HG02678 (cell line): Measurements from ENCODE around the gene SPTBN2.

ENCODE experiments used
- ATAC-seq: cut with Tn5 transposase; IDR thresholded peaks from one replicate; pipeline ENCODE4 v1.9.1; 2021; ENCODE audit warnings: mild to moderate bottlenecking, moderate library complexity; ENCODE audit not compliant: unreplicated experiment

The SPTBN2 gene

GRCh38 chr11:66705587-66706335 is 23.3 kb downstream of the SPTBN2 start:
- no peak for ATAC-seq

GRCh38 chr11:66704659-66705360 is 24.2 kb downstream of the SPTBN2 start:
- ATAC-seq: no peak

- no peak for ATAC-seq
These were observed 27.4 kb downstream of the SPTBN2 start for GRCh38 chr11:66701432-66702240.

- ATAC-seq: no peak
These were observed 28.3 kb downstream of the SPTBN2 start for GRCh38 chr11:66700742-66701141.

GRCh38 chr11:66700337-66700736 is 28.7 kb downstream of the SPTBN2 start:
- no peak for ATAC-seq

GRCh38 chr11:66698491-66698890 is 30.5 kb downstream of the SPTBN2 start:
- no peak for ATAC-seq

DNA sequence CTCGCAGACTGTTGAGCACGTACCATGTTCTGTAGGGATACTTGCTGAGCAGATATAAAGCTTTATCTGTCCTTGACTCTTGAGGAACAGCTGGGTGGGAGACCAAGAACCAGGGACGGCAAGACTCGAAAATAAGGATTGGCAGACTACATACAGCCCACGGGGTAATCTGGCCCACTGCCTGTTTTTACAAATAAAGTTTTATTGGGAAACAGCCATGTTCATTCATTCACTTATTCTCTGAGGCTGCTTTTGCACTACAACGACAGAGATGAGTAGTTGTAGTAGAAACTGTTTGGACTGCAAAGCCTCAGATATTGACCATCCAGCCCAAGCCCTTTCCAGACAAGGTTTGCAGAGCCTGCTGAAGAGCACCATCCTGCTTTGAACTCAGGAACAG is 31.0 kb downstream of the SPTBN2 start:
- no peak for ATAC-seq

- ATAC-seq: no peak
These were observed 32.9 kb downstream of the SPTBN2 start for GRCh38 chr11:66696146-66696545.

DNA sequence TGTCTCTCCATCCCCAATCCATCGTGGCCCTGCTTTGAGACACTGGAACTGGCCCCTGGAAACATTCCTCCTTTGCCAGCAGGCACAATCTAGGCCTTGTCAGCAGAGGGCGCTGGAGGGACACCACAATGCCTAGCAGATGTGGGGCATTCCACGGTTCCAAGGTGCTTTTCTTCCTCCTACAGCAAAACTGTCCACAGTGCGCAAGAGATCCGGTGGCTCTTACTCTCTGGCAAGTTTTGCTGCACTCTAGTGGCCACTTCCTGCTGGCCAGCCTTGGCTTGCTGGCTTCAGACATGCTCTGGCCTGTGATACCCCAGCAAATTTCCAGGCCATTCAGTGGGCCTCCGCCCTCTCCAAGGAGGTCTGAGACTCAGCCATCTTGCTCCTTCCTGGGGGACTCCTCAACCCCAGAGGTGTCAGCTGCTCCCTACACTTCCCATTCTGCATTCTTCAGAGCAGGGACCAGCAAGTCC is 34.2 kb downstream of the SPTBN2 start:
- peak; percentile 67 for ATAC-seq

DNA sequence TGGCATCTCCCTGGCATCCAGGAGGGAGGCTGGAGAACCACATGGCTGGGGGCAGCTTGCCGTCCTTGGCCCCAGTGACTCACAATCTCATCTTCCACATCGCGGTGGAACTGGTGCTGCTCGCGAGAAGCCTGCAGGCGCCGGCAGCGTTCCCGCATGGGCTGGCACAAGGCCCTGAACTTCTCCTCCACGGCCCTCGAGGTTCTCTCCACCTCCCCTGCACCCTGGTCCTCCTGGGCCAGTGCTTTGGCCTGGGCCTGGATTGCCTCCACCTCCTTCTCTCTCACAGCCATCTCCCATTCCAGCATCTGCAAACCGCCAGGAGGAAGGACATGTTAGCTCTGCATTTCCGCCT is 35.0 kb downstream of the SPTBN2 start:
- ATAC-seq: no peak

DNA sequence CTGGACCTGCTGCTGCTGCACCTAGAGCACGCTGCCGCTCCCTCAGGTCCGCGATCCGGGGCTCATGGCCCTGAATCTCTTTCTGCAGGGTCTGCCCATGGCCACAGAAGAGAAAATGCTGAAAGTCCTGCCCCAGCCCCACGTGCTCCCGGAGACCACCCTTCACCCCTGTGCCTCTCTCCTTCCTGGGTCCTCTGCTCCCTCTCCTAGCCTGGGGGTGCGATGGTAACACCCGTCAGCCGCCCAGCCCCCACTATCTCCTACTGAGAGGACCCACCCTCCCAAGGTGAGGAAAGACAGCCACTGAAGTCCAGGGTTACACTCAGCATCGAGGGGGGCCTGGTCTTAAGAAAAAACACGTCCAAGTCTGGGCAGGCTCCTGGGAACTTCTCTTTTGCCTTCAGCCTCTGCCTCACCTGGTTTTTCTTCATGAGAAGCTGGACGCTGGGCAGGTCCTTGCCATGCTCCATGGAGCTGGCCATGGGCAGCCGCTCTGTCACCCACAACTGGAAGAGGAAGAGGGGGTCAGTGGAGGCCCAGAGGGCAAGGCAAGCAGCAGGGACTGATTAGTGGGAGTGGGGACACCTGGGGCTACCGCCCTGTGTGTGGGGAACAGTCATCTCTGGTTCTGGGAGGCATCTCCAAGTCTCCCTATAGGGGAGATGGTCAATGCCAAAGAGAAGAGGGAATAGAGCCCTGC is 35.5 kb downstream of the SPTBN2 start:
- ATAC-seq: no peak

DNA sequence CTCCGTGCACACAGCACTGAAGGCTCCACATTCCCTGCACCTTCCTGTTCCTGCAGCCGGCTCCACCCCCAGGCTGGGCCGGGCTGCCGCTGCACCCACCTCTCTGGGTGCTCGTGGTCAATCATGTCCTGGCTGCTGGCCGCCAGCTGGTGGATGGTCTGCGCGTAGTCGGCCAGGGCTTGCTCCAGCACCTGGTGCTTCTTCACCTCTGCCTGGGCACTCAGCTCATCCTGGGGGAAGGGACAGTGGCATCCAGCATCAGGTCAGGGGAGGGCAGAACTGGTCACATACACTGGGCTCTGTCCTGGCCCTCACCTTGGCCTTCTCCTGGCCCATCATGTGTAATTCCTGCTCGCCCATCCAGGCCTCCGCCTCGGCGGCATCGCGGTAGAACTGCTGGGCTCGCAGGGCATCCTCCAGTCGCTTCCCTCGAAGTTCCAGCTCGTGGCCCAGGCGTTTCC is 36.1 kb downstream of the SPTBN2 start:
- no peak for ATAC-seq

DNA sequence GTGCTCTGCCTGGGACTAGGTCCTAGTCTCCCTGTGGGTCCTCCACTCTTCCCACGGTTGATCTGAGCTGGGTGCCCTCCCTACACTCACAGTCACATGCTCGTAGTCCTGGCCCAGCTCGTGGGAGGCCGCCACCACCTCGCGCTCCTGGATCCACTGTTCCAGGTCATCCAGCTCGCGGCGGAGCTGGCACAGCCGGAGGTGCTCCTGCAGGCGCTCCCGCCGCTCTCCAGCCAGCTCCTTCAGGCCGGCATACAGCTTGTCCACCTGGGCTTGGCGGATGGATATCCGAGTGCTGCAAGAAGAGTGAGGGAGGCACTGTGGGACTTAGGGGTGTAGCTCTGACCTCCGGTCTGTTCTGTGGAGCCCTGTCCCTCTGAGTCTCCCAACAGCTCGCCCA is 36.6 kb downstream of the SPTBN2 start:
- no peak for ATAC-seq

DNA sequence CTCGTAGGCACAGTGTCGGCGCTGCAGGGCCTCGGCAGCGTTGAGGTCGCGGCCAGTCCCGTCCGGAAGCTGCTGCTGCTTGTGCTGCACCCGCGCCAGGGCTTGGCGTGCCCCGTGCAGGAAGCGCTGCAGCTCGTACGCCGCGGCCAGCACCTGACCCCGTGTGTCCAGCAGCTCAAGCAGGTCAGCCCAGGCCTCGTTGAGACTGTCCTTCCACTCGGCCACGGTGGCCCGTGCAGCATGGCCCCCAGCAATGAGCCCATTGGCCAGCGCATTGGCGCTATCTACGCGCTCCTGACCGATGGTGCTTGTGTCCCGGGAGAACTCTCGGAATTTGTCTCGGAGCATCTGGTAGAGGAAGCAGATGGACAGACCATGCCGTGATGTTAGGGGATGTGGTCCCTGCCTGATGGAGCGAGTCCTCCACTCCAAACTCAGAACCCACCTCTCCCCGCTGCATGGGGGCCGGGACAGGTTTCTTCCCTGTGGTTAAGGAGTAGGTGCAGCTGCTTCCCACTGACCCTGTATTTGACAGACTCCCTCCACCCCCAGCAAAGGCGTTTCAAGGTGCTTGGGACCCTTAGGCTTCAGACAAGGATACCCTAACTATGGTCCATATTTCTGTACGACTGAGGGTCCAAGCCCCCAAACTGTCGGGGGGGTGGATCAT is 37.6 kb downstream of the SPTBN2 start:
- no peak for ATAC-seq

DNA sequence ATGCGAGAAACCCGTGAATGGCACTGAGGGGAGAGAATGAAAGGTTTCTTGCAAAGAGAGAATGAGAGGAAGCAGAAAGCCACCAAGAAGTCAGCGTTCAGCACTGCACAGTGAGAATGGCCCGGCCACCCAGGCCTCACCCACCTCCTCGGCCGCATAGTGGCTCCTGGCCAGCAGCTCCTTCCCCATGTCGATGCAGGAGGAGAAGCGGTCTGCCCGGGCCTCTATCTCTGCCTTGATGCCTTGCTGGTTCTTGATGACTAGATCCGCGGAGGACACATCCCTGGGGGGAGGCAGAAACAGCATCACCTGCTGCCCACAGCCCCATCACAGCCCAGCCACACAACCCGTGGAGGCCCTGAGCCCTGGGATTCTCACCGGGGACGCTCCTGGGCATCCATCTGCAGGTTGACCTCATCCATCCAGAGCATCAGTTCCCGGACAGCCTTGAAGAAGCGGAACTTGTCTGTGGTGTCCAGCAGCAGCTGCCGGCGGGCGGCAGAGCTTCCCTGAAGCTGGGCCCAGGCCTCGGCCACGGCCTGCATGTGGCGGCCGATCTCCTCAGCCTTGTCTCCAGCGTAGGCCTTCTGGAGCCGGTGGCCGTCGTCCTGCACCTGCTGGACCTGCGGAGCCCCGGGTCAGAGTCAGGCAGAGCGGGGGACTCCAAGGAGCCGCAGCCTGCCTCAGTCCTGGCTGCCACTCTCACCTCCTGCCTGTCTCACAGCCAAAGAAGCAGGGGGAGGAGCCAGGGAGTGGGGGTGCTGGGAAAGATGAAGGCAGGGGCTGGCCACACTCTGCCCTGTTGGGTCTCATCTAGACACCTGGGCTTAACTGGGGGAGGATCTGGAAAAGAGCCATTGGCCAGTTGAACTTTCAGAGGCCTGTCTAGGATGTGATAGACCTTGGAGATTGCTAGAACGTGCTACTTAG is 39.1 kb downstream of the SPTBN2 start:
- ATAC-seq: no peak

DNA sequence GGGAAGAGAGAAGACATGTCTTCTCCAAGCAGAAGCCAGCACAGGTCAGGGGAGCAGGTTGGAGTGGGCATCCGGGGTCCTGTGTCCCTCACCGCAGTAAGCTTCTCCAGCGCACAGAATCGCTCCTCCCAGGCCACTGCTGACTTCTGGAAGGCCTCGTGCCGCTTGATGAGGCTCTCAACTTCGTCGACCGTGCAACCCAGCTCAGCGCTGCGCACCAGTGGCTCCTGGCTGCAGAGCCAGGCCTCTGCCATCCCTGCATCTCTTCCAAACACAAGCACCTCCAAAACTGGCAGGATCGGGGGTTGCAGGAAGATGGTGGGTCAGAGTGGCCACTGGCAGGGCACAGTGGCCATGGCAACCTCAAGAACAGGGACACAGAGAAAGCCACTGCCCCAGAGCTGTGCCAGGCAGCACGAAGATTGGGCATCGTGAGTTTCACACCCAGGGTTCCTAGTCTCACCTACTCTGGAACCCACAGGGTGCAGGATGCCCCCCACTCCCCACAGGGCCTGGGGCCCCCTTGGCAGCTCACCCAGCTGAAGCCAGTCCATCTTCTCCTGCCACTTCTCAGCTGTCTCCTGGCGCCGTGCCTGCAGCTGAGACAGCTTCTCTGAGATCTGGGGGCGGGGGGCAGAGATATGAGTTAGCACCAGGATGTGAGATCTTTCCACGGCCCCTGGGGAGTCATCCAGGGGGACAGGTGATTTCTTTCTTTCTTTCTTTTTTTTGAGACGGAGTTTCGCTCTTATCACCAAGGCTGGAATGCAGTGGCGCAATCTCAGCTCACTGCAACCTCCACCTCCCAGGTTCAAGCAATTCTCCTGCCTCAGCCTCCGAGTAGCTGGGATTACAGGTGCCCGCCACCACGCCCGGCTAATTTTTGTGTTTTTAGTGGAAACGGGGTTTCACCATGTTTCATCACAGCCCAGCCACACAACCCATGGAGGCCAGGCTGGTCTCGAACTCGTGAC is 40.2 kb downstream of the SPTBN2 start:
- ATAC-seq: no peak

GRCh38 chr11:66687831-66688281 is 41.2 kb downstream of the SPTBN2 start:
- ATAC-seq: no peak
